ENCODE data around the gene SERGEF.

DNA sequence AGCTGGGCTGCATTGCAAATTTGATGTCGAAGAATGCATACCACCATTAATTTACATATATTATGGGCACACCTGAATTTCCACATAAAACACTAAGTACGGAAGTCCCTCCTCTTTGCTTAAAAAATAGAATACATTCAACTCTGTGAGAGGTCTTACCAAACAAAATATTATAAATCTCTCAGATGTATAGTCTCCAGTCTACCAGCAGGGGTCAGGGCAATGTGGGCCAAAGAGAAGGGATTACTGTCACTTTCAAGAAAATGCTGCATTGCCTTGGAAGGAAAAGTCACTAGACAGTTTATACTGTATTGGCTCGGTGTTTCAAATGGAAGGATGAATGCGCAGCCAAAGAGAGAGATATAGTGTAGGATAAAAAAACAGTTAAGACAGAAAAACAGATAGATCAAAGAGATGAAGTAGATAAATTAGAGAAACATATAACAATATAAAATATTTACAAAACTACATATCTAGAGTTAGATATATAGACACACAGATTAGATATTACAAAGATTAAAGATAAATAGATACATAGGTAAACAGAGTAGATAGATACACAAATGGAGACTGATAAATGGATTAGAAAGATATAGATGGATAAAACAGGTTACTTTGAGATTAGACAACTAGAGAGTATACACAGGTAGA lies 20.9 kb downstream of the SERGEF start:
- TF ChIP-seq CTCF (IDR thresholded peaks at IDR 0.05; ENCODE audit: insufficient read depth, low read length, poor library complexity, severe bottlenecking) (peak; percentile 98), EZH2phosphoT487 (conservative IDR thresholded peaks at IDR 0.05; ENCODE audit: low read length) (no peak)
